ENCODE data around the gene SCUBE3.
A peak's percentile ranks its signal among the peaks of the same experiment; 100 is the strongest.

SCUBE3 gene

GRCh38 chr6:35240838-35241801 lies 27.4 kb downstream of the SCUBE3 start:
- DNase-seq (ENCODE audit: low spot score) = peak; percentile 84

- DNase-seq (ENCODE audit: low spot score) = no peak
Measured at GRCh38 chr6:35242486-35242885, 28.7 kb downstream of the SCUBE3 start.

- DNase-seq (ENCODE audit: low spot score) = no peak
Measured at GRCh38 chr6:35242906-35243305, 29.1 kb downstream of the SCUBE3 start.

- no peak for DNase-seq (ENCODE audit: low spot score)
Measured at GRCh38 chr6:35243386-35243958, 29.7 kb downstream of the SCUBE3 start.

- DNase-seq (ENCODE audit: low spot score) = no peak
Measured at GRCh38 chr6:35244551-35244950, 30.8 kb downstream of the SCUBE3 start.

- no peak for DNase-seq (ENCODE audit: low spot score)
Measured at GRCh38 chr6:35247642-35248231, 34.0 kb downstream of the SCUBE3 start.

GRCh38 chr6:35248300-35248699 lies 34.5 kb downstream of the SCUBE3 start:
- DNase-seq (ENCODE audit: low spot score) = no peak

GRCh38 chr6:35248965-35249364 lies 35.2 kb downstream of the SCUBE3 start:
- DNase-seq (ENCODE audit: low spot score) = no peak

- DNase-seq (ENCODE audit: low spot score) = no peak
Measured at GRCh38 chr6:35251949-35252348, 38.2 kb downstream of the SCUBE3 start.

GRCh38 chr6:35253249-35253648 lies 39.5 kb downstream of the SCUBE3 start:
- no peak for DNase-seq (ENCODE audit: low spot score)

- no peak for DNase-seq (ENCODE audit: low spot score)
Measured at GRCh38 chr6:35258336-35258735, 44.6 kb downstream of the SCUBE3 start.

GRCh38 chr6:35258858-35259193 lies 45.1 kb downstream of the SCUBE3 start:
- peak; percentile 65 for DNase-seq (ENCODE audit: low spot score)

GRCh38 chr6:35259194-35259947 lies 45.6 kb downstream of the SCUBE3 start, which contains the start of gene ZNF76:
Gene ZNF76 (plus strand): TSS chr6:35259735. CDS start chr6:35281152, 21,417 bp downstream.
- DNase-seq (ENCODE audit: low spot score) = peak; percentile 100

GRCh38 chr6:35259948-35260590 lies 46.3 kb downstream of the SCUBE3 start:
- peak; percentile 82 for DNase-seq (ENCODE audit: low spot score)

GRCh38 chr6:35260591-35261570 lies 47.1 kb downstream of the SCUBE3 start:
- no peak for DNase-seq (ENCODE audit: low spot score)

GRCh38 chr6:35262596-35262995 lies 48.8 kb downstream of the SCUBE3 start:
- peak; percentile 42 for DNase-seq (ENCODE audit: low spot score)

GRCh38 chr6:35264550-35265274 lies 51.0 kb downstream of the SCUBE3 start:
- no peak for DNase-seq (ENCODE audit: low spot score)

- no peak for DNase-seq (ENCODE audit: low spot score)
Measured at GRCh38 chr6:35265523-35265922, 51.8 kb downstream of the SCUBE3 start.

GRCh38 chr6:35267446-35267845 lies 53.7 kb downstream of the SCUBE3 start:
- DNase-seq (ENCODE audit: low spot score) = no peak

- DNase-seq (ENCODE audit: low spot score) = no peak
Measured at GRCh38 chr6:35267897-35268296, 54.1 kb downstream of the SCUBE3 start.
